Fibroblast of lung (primary cell): ENCODE results near the gene GKAP1.

Experiments used
- CTCF ChIP-seq, 2 donors: IDR thresholded peaks in 1 of 2; conservative IDR thresholded peaks in 1 of 2; 1 replicate in 1 of 2; 2 replicates in 1 of 2; pipeline ENCODE4 v1.5.1; 2011 to 2012; ENCODE audit warnings: low read length in 2 of 2, control low read depth in 1 of 2, inconsistent platforms in 1 of 2, low read depth in 1 of 2, mild to moderate bottlenecking in 1 of 2
- EZH2 ChIP-seq: IDR thresholded peaks from 2 replicates; pipeline ENCODE4 v1.5.1; 2012; ENCODE audit warnings: low read length, control low read depth, mild to moderate bottlenecking; ENCODE audit errors: missing control alignments

- TF ChIP-seq CTCF (conservative IDR thresholded peaks at IDR 0.05 in 1 of 2, IDR thresholded peaks at IDR 0.05 in 1 of 2; ENCODE audit: low read depth in 1 of 2, low read length in 2 of 2) (no peak), EZH2 (no peak)
Measured at GRCh38 chr9:83754383-83754977, 63.1 kb downstream of the GKAP1 start.
